Measurements from ENCODE around the gene LZTS3.
"Not testable (repeated sequence)": the region's sequence is repeated elsewhere in the genome, so short reads cannot be mapped to it uniquely, and the experiment has no call there.

LZTS3 gene

DNA sequence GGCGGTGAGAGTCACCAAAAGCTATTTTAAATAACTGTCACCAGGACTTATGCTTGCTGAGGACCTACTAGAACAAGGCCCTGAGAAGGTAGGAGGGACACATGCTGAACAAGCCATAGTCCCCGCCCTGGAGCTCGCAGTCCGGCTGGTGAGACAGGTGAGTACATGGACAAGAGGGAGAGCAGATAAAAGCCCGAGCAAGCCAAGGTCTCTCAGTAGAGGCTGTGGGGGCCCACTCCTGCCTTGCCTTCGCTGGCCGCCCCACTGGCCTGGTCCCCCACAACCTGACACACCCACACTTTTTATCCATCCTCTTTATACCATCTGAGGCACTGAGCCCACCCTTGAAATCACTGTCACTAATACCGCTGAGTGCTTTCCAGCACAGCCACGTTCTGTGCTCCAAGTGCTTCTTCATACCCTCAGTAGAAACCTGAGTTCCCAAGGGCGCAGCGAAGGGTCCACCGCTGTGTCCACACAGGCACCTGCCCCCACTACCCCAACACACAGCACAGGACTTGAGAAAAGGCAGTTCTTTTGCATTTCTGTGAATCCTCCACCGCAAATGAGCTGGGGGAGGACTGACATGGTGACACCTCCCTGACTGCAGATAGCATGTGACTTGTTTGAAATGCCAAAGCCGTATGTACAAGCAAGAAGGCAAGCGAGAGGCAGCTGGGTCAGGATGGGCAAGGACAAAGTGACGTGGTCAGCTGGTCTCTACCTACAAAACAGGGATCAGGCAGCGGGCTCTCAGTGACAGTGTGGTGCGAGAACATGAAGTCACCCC lies 19.1 kb upstream of the LZTS3 start:
- no peak for DNase-seq

DNA sequence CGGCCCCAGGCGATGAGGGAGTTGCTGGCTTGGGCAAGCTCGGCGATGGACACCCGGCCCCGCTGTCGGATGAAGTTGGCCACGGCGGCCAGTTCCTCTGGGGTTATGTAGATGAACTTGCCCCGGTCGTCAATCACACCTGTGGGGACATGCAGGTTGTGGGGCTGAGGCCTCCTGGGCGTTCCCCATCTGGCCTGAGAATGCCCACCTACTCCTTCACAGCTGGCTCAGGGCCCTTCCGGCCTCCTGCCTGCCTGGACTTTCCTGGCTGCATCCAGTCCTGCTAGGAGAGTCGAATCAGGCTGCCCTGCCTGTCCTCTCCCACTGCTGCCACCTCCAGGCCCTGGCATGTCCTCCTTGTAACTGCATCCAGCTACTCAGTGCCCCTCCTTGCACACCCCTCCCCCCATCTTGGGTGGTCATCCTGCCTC lies 17.3 kb upstream of the LZTS3 start:
- no peak for DNase-seq

DNA sequence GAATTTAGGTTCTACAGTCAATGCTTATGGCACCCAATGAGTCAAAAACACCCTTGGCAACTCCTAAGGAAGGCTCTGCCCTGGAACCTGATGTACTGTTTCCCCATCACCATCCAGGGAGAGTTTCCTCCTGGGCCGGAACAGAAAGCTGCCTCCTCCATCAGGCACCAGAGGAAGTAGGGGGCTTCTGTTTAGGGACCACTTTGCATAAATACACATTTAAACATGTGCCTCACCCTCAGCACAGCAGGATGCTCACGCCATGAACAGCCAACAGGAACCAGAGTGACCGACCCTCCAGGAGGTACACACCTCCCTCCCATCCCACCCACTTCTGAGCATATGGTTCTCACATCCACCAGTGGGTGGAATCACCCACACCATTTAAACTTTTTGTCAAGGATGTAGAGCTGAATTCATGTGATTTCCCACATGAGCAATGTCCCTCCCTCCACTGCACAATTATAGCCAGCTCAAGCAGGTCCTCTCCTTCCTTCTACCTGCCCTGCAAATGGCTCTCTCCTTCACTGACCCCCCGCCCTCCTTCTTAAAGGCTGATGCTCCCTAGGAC lies 16.3 kb upstream of the LZTS3 start:
- DNase-seq = no peak

DNA sequence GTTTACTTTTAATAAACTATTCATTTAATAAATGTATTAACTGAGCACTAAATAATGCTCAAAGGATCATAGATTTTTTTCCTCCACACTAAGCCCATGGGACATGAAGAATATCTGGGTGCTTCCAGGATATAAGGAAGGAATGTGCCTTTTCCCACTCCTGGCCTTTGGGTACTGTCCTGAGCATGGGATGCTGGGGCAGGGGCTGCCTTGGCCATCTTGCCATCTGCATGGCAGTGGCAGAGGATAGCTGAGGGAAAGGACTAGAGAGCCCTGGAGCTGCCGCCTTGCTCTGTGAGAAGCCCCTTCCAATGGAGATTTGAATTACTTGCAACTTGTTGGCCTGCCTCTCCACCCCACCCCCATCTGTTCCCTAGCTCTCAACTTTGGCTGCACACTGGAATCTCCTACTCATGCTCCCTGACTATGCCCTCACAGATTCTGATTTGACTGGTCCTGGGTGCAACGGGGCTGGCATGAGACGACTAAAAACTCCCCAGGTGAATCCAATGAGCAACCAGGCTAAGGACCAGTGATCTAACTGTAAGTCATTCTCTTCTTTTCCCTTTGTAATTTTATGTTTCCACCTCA lies 15.6 kb upstream of the LZTS3 start:
- DNase-seq = no peak

DNA sequence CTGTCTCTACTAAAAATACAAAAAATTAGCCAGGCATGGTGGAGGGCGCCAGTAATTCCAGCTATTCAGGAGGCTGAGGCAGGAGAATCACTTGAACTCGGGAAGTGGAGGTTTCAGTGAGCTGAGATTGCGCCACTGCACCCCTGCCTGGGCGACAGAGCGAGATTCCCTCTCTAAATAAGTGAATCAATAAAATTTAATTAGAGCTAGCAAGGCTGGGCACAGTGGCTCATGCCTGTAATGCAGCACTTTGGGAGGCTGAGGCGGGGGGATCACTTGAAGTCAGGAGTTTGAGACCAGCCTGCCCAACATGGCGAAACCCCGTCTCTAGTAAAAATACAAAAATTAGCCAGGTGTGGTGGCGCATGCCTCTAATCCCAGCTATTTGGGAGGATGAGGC lies 14.5 kb upstream of the LZTS3 start:
- DNase-seq = not testable (repeated sequence)

DNA sequence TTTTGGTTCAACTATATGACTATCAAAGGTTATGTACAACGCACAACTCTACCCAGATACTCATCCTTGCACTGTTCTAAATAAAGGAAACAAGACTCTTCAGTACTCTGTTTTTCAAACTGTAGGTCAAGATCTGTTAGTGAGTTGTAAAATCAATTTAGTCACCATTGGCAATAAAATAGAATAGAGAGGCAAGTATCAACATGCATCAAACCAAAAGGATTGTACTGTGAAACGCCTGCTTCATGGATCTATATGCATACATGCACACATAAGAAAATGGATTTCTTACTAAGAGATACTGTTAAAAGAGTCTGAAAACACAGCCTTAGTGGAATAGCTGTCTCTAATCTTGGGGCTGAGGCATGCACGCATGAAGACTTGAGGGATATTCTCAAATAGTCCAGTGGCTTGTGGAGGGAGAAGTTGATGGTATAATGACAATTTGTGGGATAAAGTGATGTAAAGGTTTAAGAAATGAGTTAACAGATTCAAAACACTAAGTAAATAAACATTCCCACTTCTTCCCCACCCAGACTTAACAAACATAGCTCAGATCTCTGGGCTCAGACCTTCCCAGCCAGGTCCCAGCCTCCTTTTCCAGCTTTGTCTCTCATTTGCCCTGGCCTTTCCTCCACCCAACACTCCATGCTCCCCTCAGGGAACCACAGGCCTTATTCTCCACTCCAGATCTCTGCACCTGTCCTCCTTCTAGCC lies 10.7 kb upstream of the LZTS3 start:
- DNase-seq = no peak

DNA sequence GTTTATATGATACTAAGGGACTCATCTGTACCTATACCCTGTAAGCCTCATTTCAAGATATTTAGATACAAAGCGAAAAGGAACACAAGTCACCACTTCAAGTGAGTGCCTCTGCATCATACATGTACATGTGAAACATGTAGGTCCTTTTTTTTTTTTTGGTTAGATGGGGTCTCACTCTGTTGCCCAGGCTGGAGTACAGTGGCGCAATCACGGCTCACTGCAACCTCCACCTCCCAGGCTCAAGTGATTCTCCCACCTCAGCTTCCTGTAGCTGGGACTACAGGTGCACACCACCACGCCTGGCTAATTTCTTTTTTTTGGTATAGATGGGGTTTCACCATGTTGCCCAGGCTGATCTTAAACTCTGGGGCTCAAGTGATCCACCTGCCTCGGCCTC lies 9.1 kb upstream of the LZTS3 start:
- DNase-seq = not testable (repeated sequence)

DNA sequence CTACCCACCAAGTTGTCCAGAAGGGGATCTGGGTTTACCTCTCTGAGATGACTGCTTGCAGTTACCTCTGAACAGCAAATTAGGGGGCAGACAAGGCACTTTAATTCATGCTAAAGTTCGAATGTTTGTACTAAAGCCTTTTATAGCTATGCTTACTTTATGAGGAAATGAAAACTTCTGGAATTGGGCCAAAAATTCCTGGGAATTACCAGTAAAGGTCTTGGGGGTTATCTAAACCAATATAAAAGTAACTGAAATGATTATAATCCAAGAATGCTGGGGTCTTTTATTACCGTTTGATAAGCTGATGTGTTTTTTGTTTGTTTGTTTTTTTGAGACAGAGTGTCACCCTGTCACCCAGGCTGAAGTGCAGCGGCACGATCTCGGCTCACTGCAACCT lies 7.9 kb upstream of the LZTS3 start:
- no peak for DNase-seq

DNA sequence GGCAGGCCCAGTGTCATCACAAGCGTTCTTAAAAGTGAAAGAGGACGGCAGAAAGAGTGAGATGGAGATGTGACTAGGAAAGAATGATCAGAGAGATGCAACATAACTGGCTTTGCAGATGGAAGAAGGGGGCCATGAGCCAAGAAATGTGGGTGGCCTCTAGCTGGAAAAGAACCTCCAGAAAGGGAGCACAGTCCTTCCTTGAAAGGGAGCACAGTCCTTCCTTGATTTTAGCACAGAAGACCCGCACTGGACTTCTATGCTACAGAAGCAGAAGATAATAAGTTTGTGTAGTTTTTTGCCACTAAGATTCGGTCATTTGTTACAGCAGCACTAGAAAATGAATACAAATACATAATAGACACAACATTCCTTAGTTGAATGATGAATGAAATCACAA lies 7.0 kb upstream of the LZTS3 start:
- DNase-seq = no peak

DNA sequence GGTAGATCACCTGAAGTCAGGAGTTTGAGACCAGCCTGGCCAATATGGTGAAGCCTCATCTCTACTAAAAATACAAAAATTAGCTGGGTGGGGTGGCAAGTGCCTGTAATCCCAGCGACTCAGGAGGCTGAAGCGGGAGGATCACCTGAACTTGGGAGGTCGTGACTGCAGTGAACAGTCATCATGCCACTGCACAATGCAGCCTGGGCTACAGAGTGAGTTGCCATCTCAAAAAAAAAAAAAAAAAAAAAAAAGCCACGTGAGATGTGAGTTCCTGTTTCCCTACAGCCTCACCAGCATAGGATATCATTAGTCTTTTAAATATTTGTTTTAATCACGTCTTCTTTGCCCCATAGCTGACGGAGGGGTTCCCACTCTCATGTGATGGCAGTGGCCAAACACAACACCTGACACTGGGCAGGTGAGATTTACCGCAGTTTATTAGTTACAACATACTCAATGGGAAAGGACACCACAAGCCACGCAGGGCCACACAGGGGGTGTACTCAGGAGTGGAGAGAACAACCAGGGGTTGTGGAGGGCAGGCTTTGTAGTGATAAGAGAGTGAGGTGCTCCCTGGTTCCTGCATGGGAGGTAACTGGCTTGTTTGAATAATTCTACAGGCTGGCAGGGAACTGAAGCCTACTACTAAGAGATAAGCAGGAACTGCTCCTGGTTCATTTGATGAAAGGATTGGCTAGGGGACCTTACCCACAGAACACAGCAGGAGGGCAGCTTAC lies 4.6 kb upstream of the LZTS3 start:
- DNase-seq = no peak

DNA sequence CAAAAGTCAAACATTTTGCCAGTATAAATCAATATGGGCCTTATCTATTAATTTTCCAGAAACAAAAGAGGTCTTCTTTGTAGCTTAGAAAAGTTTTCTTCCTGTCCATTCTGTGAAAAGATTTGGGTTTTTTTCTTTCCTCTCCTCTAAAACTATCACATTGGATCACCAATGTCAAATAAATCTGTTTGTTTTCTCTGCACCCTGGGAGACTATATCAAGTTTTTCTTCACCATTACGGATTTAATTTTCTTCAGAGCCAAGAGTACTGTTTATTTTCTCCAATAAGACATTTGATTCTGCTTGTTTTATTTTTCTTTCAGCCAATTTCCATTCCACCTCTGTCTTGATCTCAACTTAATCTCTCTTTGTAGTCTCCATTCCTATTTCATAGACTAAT lies 1.9 kb upstream of the LZTS3 start:
- no peak for DNase-seq

DNA sequence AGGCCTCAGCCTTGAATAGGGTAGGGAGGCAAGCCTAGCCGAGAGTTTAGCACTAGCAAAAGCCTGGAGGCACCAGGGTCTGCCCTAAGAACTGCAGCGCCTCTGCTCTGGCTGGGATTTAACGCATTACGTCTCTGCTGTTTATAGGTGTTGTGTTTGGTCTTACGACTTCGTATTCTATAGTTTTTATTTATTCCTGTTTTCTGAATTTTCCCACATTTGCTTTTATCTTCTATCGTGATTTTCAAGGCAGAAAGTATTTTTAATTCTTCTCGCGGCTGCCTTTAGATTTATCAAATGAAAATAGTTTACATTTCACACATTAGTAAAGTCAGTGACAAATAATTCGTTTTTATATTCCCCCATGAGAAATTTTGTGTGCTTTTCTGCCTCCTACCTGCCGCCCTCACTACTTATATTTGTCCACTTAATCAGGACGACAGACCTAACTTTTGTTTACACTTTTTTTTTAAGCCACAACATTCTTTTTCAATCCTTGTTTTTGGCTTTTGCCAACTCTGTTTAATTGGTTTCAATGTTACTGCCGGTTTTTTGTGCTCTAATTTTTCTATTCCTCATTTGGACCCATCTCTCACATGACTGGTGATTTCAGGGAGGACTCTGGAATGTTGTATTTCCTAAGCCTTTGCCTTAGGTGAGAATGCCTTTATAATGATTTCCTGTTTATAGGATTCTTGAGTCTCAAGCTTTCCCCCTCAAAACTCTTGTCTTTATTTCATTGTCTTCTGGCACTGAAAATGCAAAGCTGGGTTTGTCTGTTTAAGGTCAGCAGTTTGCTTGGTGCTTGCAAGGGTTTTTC lies 1.3 kb upstream of the LZTS3 start:
- DNase-seq = no peak

DNA sequence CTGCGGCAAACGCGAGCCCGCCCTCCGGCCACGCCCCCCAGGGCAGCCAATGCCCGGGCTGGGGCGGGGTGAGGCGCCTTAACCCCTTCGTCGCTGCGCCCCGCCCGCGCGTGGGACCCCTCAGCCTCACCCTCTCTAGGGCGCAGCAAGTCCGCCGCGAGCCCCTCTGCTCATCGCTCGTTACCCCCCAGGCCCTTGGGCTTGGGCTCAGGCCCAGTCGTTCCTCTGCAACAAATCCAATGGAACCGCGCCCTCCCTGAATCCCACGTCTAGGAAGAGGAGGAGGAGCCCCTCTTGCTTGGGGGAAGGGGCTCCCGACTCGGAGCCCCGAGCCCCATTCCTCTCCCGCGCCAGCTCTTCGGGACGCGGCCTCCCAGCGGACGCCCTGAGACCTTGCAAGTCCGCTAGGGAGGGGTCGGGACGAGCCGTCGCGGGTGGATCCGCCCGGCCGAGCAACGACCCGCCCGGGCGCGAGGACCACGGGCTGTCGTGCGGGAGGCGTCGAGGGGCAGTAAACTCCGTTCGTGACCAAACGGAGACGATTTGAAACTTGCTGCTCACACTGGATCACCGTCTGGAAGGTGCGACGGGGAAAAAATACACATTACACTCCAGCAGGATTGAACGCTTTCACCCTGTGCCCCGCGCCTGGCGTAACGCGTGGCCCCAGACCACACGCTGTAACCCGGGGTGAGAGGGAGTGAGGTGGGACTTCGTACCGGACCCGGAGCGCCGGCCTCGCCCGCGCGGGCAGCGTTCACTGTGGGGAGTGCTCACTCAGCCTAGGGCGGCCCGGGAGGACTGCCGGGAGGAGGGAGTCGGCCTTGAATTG lies 477 bp upstream of the LZTS3 start:
- DNase-seq = peak in 1 of 2 donors; percentile 55

DNA sequence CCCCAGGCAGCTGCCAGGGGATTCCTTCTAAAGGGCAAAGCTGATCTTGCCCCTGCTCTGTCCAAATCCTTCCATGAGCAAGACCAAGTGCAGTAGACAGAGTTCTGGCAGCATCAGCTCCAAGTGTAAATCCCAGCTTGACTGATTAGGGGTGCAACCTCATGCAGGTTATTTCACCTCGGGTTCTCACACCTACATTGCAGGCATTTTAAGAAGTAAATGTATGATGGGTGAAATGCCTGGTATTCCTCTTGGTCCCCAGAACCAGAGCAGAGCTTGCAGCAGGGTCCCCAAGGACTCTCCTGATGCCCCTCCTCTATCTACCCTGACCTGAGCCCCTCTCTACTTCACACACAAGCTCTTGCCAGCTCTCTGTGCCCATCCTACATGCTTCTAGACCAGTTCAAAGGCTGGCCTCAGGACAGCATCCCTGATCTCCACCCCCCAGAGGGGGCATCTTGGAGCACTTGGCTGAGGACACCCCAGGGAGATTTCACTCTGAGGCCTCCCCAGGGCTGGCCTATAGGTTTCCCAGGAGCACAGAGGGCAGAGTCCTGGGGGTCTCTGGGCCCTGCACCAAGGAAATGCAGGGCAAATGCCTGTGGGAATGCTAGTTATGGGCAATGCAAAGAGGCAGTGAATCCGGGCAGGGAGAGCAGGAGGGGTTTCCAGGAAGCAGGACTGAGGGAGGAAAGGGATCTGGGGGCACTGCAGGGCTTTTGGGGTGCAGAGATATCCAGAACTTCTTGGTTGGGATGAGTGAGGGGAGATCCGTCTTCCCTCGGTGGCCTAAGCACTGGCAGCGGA lies 1.0 kb downstream of the LZTS3 start:
- no peak for DNase-seq

DNA sequence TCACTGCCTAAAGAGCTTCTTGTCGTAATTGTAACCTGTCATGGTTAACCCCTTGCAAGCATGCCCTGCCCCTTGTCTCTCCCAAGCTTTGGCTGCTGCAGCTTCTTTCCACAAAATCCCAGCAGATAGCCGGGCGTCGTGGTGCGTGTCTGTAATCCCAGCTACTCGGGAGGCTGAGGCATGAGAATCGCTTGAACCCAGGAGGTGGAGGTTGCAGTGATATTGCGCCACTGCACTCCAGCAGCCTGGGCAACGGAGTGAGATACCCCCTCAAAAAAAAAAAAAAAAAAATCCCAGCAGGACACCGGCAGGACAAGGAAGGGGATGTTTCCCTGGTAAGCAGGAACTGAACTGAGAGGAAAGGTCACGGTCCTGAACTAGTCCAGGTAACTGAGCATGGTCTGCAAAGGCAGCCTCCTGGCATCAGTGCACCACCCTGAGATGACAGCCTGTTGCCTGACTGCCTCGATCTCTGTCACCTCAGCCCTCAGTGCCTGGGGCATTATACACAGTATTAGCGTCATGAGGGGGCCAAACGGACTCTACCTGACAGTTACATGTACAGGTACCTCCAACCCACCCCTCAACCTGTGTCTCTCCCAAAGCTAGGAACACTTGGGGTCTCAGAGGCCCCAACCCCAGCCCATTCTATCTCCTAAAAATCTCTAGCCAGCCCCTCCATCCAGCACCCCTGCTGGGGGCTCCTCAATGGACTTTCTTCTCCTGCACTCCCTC lies 1.8 kb downstream of the LZTS3 start:
- no peak for DNase-seq

DNA sequence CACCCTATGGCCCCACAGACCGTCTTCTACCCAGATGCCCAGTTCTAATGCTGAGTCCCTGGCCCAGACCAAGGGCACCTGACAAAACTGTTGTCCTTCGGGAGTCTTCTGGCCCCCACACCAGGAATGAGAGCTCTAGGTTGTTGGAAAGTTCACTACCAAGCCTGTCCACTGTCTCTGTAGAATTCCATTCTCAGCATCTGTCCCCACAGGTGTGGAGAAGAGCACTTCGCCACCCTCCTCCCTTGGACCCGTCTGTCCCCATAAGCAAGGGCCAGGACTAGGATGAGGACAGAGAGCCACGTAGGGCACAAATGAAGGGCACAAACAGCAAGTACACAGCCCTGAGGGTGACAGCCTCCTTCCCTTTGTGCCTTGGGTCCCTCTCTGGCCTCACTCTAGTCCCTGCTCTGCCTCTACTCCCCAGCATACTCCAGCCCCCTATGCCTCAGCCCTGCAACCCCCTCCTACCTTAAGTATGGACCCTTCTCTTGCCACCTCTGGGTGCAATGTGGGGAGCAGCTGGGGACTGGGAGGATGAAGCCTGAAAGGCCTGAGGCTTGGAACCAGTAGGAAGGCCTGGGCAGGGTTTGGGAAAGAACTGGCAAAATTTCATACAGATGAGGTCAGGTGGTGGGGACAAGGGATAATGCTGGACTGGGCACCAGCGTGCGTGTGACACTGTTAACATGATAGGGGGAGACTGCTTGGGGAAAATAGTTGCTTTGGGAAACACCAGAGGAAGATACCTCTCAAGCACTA lies 4.3 kb downstream of the LZTS3 start:
- no peak for DNase-seq

DNA sequence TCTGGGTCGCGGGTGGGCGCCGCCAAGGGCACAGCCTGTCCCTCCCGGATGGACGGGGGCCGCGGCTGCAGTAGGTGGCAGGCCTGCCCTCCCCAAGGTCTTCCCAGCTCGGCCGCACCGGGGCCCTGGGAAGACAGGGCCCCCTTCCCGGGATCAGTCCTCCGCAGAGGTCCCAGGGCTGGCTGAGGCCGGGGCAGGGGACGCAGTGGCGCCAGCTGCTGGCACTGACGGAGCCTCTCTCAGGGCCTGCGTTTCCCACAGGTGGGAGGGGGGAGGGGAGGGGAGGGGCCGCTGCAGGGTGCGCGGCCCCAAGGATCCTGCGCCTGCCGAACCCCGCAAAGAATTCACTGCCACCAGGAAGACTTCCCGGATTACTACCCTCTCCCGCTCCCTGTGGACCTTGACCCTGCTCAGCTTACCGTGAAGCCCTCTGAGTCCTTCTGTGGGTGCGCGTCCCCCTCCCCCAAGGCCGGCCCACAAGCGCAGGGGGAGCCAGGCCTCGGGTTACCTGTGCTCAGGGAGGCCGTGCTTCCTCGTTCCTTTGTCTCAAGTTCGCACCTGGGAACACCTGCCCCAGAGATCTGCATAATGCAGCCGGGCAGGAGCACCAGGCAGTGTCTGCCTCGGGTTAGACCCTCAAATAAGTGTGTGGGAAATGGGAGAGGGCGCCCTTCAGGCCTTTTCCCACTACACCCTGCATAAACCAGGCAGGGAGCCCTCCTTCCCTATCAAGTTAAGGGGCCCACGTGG lies 5.1 kb downstream of the LZTS3 start:
- DNase-seq = no peak

DNA sequence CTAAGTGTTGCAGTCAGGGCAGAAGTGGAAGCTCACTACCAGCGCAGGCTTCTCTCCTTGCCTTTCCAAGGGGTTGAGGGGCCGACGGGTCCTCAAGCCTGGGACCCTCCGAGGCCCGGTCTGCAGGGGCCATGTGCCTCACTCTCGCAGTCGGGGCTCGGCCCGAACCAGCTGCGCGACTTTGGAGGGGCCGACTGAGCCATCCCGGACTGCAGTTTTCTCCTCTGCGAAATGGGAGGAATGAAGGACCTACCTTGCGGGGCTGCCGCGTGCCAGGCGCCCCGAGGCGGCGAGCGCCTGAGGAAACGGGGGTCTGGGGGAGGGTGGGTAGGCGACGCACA lies 5.6 kb downstream of the LZTS3 start:
- no peak for DNase-seq

Data from bone marrow (tissue), 2 donors.